HEK293 (cell line): Measurements from ENCODE around the gene ZSCAN25.
A peak's percentile ranks its signal among the peaks of the same experiment; 100 is the strongest.

Experiments
- BCL11B ChIP-seq: fragments of 450-650 bp; formaldehyde crosslinking; IDR thresholded peaks from 2 replicates; pipeline ENCODE4 v1.5.1; 2016; ENCODE audit warnings: low read depth, missing biosample characterization, missing genetic modification characterization
- FEZF1 ChIP-seq: fragments of 450-650 bp; formaldehyde crosslinking; IDR thresholded peaks from 2 replicates; pipeline ENCODE4 v1.5.1; 2016; ENCODE audit warnings: missing biosample characterization, missing genetic modification characterization
- HOXC10 ChIP-seq: sonication (generic); formaldehyde crosslinking; IDR thresholded peaks from 2 replicates; pipeline ENCODE4 v1.8.1; 2023; ENCODE audit warnings: mild to moderate bottlenecking, missing genetic modification reagents
- MEIS1 ChIP-seq: sonication (generic); formaldehyde crosslinking; IDR thresholded peaks from 2 replicates; pipeline ENCODE4 v1.8.1; 2022; ENCODE audit warnings: missing genetic modification reagents, mild to moderate bottlenecking, borderline replicate concordance
- REPIN1 ChIP-seq: fragments of 450-650 bp; formaldehyde crosslinking; IDR thresholded peaks from 2 replicates; pipeline ENCODE4 v1.5.1; 2017; ENCODE audit warnings: missing biosample characterization, missing genetic modification characterization, low read depth
- TRIM28 ChIP-seq: IDR thresholded peaks from 2 replicates; pipeline ENCODE4 v1.6.1; 2011; ENCODE audit warnings: low read length, control low read depth, borderline replicate concordance
- ZBTB48 ChIP-seq: fragments of 450-650 bp; formaldehyde crosslinking; IDR thresholded peaks from 2 replicates; pipeline ENCODE4 v1.5.1; 2016; ENCODE audit warnings: missing biosample characterization, missing genetic modification characterization
- ZBTB8A ChIP-seq: fragments of 450-650 bp; formaldehyde crosslinking; IDR thresholded peaks from 2 replicates; pipeline ENCODE4 v1.5.1; 2016; ENCODE audit warnings: missing biosample characterization, missing genetic modification characterization
- ZFP3 ChIP-seq: fragments of 450-650 bp; formaldehyde crosslinking; IDR thresholded peaks from 2 replicates; pipeline ENCODE4 v1.5.1; 2016; ENCODE audit warnings: low read depth, missing biosample characterization, missing genetic modification characterization
- ZNF138 ChIP-seq: fragments of 450-650 bp; formaldehyde crosslinking; IDR thresholded peaks from 2 replicates; pipeline ENCODE4 v1.5.1; 2016; ENCODE audit warnings: missing biosample characterization, missing genetic modification characterization, borderline replicate concordance
- ZNF214 ChIP-seq: fragments of 450-650 bp; formaldehyde crosslinking; IDR thresholded peaks from 2 replicates; pipeline ENCODE4 v1.5.1; 2017; ENCODE audit warnings: missing biosample characterization, mild to moderate bottlenecking, missing genetic modification characterization, borderline replicate concordance
- ZNF23 ChIP-seq: fragments of 450-650 bp; formaldehyde crosslinking; IDR thresholded peaks from 2 replicates; pipeline ENCODE4 v1.5.1; 2016; ENCODE audit warnings: missing biosample characterization, missing genetic modification characterization, borderline replicate concordance
- ZNF335 ChIP-seq: fragments of 450-650 bp; formaldehyde crosslinking; conservative IDR thresholded peaks from 2 replicates; pipeline ENCODE4 v1.5.1; 2016; ENCODE audit warnings: missing biosample characterization, missing genetic modification characterization
- ZNF341 ChIP-seq: fragments of 450-650 bp; formaldehyde crosslinking; IDR thresholded peaks from 2 replicates; pipeline ENCODE4; 2016; ENCODE audit warnings: low read depth, missing biosample characterization, missing genetic modification characterization
- ZNF426 ChIP-seq: fragments of 450-650 bp; formaldehyde crosslinking; IDR thresholded peaks from 2 replicates; pipeline ENCODE4 v1.5.1; 2017; ENCODE audit warnings: missing biosample characterization, missing genetic modification characterization, mild to moderate bottlenecking, inconsistent platforms, moderate library complexity
- ZNF501 ChIP-seq: fragments of 450-650 bp; formaldehyde crosslinking; IDR thresholded peaks from 2 replicates; pipeline ENCODE4 v1.5.1; 2016; ENCODE audit warnings: missing biosample characterization, missing genetic modification characterization
- ZNF555 ChIP-seq: fragments of 450-650 bp; formaldehyde crosslinking; conservative IDR thresholded peaks from 2 replicates; pipeline ENCODE4 v1.5.1; 2017; ENCODE audit warnings: missing biosample characterization, mild to moderate bottlenecking, missing genetic modification characterization, inconsistent platforms
- ZNF600 ChIP-seq: fragments of 450-650 bp; formaldehyde crosslinking; IDR thresholded peaks from 2 replicates; pipeline ENCODE4 v1.5.1; 2016; ENCODE audit warnings: missing biosample characterization, missing genetic modification characterization
- ZNF610 ChIP-seq: fragments of 450-650 bp; formaldehyde crosslinking; IDR thresholded peaks from 2 replicates; pipeline ENCODE4 v1.5.1; 2016; ENCODE audit warnings: missing biosample characterization, missing genetic modification characterization, borderline replicate concordance
- ZNF677 ChIP-seq: fragments of 450-650 bp; IDR thresholded peaks from 2 replicates; pipeline ENCODE4 v1.5.0; 2018; ENCODE audit warnings: missing biosample characterization, mild to moderate bottlenecking, missing genetic modification characterization, moderate library complexity
- TF ChIP-seq, protein P1 (sequence below): fragments of 450-650 bp; formaldehyde crosslinking; IDR thresholded peaks from 2 replicates; pipeline ENCODE4 v1.5.1; 2016; ENCODE audit warnings: missing biosample characterization, missing genetic modification characterization
- TF ChIP-seq, protein P2 (sequence below): fragments of 450-650 bp; formaldehyde crosslinking; IDR thresholded peaks from 2 replicates; pipeline ENCODE4 v1.5.1; 2016; ENCODE audit warnings: missing biosample characterization, missing genetic modification characterization, borderline replicate concordance
- TF ChIP-seq, protein P3 (sequence below): fragments of 450-650 bp; formaldehyde crosslinking; IDR thresholded peaks from 2 replicates; pipeline ENCODE4 v1.5.1; 2017; ENCODE audit warnings: missing biosample characterization, missing genetic modification characterization
- TF ChIP-seq, protein P4 (sequence below): fragments of 450-650 bp; formaldehyde crosslinking; IDR thresholded peaks from 2 replicates; pipeline ENCODE4 v1.5.1; 2016; ENCODE audit warnings: missing biosample characterization, missing genetic modification characterization
- TF ChIP-seq, protein P5 (sequence below): fragments of 450-650 bp; formaldehyde crosslinking; IDR thresholded peaks from 2 replicates; pipeline ENCODE4 v1.5.1; 2016; ENCODE audit warnings: missing biosample characterization, missing genetic modification characterization, borderline replicate concordance

Gene ZSCAN25

DNA sequence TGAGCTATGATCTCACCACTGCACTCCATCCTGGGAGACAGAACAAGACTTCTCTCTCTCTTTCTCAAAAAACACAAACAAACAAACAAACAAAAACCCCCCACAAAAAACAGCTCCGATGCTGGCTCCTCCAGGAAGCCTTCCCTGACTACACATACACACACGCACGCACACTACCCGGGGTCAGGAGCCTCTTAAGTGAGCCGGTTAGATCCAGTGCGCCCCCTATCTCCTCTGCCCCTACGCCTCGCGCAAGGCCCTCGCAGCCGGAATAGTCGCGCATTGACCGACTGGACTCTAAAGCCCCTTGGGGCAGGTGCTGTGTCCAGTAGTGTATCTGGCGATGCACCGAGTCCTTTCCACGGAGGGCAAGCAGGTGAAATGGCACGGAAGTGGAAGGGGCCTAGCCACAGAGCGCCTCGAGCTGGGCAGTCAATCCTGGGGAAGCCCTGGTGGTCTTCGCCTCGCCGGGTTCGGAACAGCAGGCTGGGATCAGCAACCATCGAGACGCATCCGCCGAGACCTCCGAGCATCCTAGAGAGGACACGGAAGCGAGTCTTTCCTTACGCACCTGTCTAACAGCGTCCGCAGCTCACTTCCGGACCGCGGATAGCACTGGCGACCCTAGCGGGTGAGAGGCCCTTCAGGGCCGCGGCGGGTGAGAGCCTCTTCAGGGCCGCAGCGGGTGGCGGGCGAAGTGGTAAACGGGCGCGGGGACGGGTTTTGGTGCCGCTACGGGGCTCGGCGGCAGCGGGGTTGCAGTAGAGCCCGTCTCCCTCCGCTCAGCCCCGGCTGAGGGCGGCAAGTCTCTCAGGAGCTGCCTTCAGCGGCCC lies at the start of gene ZSCAN25 (continued):
- TF ChIP-seq ZNF138 (tag by site-specific recombination): no peak
- TF ChIP-seq ZBTB48 (tag by site-specific recombination): peak; percentile 59
- TF ChIP-seq ZBTB8A (tag by site-specific recombination): peak; percentile 73
- TF ChIP-seq FEZF1 (tag by site-specific recombination): no peak
- no peak for TF ChIP-seq ZNF426 (tag by site-specific recombination)
- no peak for TF ChIP-seq ZNF555 (tag by site-specific recombination)
- peak; percentile 95 for TF ChIP-seq ZNF501 (tag by site-specific recombination)
- TF ChIP-seq, protein P1, sequence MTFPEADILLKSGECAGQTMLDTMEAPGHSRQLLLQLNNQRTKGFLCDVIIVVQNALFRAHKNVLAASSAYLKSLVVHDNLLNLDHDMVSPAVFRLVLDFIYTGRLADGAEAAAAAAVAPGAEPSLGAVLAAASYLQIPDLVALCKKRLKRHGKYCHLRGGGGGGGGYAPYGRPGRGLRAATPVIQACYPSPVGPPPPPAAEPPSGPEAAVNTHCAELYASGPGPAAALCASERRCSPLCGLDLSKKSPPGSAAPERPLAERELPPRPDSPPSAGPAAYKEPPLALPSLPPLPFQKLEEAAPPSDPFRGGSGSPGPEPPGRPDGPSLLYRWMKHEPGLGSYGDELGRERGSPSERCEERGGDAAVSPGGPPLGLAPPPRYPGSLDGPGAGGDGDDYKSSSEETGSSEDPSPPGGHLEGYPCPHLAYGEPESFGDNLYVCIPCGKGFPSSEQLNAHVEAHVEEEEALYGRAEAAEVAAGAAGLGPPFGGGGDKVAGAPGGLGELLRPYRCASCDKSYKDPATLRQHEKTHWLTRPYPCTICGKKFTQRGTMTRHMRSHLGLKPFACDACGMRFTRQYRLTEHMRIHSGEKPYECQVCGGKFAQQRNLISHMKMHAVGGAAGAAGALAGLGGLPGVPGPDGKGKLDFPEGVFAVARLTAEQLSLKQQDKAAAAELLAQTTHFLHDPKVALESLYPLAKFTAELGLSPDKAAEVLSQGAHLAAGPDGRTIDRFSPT (tag by site-specific recombination): no peak
- TF ChIP-seq, protein P2, sequence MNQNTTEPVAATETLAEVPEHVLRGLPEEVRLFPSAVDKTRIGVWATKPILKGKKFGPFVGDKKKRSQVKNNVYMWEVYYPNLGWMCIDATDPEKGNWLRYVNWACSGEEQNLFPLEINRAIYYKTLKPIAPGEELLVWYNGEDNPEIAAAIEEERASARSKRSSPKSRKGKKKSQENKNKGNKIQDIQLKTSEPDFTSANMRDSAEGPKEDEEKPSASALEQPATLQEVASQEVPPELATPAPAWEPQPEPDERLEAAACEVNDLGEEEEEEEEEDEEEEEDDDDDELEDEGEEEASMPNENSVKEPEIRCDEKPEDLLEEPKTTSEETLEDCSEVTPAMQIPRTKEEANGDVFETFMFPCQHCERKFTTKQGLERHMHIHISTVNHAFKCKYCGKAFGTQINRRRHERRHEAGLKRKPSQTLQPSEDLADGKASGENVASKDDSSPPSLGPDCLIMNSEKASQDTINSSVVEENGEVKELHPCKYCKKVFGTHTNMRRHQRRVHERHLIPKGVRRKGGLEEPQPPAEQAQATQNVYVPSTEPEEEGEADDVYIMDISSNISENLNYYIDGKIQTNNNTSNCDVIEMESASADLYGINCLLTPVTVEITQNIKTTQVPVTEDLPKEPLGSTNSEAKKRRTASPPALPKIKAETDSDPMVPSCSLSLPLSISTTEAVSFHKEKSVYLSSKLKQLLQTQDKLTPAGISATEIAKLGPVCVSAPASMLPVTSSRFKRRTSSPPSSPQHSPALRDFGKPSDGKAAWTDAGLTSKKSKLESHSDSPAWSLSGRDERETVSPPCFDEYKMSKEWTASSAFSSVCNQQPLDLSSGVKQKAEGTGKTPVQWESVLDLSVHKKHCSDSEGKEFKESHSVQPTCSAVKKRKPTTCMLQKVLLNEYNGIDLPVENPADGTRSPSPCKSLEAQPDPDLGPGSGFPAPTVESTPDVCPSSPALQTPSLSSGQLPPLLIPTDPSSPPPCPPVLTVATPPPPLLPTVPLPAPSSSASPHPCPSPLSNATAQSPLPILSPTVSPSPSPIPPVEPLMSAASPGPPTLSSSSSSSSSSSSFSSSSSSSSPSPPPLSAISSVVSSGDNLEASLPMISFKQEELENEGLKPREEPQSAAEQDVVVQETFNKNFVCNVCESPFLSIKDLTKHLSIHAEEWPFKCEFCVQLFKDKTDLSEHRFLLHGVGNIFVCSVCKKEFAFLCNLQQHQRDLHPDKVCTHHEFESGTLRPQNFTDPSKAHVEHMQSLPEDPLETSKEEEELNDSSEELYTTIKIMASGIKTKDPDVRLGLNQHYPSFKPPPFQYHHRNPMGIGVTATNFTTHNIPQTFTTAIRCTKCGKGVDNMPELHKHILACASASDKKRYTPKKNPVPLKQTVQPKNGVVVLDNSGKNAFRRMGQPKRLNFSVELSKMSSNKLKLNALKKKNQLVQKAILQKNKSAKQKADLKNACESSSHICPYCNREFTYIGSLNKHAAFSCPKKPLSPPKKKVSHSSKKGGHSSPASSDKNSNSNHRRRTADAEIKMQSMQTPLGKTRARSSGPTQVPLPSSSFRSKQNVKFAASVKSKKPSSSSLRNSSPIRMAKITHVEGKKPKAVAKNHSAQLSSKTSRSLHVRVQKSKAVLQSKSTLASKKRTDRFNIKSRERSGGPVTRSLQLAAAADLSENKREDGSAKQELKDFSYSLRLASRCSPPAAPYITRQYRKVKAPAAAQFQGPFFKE: no peak
- TF ChIP-seq REPIN1 (tag by site-specific recombination): 0 out of 2 replicates have a peak, but pooled peaks have one; percentile 79
- 0 out of 2 replicates have a peak, but pooled peaks have one; percentile 66 for TF ChIP-seq ZNF610 (tag by site-specific recombination)
- TF ChIP-seq MEIS1 (CRISPR knock-in tag): no peak
- no peak for TF ChIP-seq ZNF677 (tag by site-specific recombination)
- TF ChIP-seq, protein P3, sequence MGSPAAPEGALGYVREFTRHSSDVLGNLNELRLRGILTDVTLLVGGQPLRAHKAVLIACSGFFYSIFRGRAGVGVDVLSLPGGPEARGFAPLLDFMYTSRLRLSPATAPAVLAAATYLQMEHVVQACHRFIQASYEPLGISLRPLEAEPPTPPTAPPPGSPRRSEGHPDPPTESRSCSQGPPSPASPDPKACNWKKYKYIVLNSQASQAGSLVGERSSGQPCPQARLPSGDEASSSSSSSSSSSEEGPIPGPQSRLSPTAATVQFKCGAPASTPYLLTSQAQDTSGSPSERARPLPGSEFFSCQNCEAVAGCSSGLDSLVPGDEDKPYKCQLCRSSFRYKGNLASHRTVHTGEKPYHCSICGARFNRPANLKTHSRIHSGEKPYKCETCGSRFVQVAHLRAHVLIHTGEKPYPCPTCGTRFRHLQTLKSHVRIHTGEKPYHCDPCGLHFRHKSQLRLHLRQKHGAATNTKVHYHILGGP (tag by site-specific recombination): no peak
- TF ChIP-seq, protein P4, sequence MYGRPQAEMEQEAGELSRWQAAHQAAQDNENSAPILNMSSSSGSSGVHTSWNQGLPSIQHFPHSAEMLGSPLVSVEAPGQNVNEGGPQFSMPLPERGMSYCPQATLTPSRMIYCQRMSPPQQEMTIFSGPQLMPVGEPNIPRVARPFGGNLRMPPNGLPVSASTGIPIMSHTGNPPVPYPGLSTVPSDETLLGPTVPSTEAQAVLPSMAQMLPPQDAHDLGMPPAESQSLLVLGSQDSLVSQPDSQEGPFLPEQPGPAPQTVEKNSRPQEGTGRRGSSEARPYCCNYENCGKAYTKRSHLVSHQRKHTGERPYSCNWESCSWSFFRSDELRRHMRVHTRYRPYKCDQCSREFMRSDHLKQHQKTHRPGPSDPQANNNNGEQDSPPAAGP (tag by site-specific recombination): peak; percentile 56
- no peak for TF ChIP-seq ZNF214 (tag by site-specific recombination)
- TF ChIP-seq BCL11B: peak; percentile 78; the same call in 1 of the 2 replicates
- peak; percentile 100 for TF ChIP-seq ZNF600
- TF ChIP-seq ZFP3: peak; percentile 73
- TF ChIP-seq HOXC10: no peak
- TF ChIP-seq, protein P5, sequence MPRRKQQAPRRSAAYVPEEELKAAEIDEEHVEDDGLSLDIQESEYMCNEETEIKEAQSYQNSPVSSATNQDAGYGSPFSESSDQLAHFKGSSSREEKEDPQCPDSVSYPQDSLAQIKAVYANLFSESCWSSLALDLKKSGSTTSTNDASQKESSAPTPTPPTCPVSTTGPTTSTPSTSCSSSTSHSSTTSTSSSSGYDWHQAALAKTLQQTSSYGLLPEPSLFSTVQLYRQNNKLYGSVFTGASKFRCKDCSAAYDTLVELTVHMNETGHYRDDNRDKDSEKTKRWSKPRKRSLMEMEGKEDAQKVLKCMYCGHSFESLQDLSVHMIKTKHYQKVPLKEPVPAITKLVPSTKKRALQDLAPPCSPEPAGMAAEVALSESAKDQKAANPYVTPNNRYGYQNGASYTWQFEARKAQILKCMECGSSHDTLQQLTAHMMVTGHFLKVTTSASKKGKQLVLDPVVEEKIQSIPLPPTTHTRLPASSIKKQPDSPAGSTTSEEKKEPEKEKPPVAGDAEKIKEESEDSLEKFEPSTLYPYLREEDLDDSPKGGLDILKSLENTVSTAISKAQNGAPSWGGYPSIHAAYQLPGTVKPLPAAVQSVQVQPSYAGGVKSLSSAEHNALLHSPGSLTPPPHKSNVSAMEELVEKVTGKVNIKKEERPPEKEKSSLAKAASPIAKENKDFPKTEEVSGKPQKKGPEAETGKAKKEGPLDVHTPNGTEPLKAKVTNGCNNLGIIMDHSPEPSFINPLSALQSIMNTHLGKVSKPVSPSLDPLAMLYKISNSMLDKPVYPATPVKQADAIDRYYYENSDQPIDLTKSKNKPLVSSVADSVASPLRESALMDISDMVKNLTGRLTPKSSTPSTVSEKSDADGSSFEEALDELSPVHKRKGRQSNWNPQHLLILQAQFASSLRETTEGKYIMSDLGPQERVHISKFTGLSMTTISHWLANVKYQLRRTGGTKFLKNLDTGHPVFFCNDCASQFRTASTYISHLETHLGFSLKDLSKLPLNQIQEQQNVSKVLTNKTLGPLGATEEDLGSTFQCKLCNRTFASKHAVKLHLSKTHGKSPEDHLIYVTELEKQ: no peak
- peak; percentile 72; the same call in 1 of the 2 replicates for TF ChIP-seq TRIM28
- peak; percentile 93 for TF ChIP-seq ZNF341
- peak; percentile 94 for TF ChIP-seq ZNF335
- no peak for TF ChIP-seq ZNF23
